ENCODE measurements around the gene H1-8.
"Not testable (repeated sequence)": the region's sequence is repeated elsewhere in the genome, so short reads cannot be mapped to it uniquely, and the experiment has no call there.

H1-8 gene

DNA sequence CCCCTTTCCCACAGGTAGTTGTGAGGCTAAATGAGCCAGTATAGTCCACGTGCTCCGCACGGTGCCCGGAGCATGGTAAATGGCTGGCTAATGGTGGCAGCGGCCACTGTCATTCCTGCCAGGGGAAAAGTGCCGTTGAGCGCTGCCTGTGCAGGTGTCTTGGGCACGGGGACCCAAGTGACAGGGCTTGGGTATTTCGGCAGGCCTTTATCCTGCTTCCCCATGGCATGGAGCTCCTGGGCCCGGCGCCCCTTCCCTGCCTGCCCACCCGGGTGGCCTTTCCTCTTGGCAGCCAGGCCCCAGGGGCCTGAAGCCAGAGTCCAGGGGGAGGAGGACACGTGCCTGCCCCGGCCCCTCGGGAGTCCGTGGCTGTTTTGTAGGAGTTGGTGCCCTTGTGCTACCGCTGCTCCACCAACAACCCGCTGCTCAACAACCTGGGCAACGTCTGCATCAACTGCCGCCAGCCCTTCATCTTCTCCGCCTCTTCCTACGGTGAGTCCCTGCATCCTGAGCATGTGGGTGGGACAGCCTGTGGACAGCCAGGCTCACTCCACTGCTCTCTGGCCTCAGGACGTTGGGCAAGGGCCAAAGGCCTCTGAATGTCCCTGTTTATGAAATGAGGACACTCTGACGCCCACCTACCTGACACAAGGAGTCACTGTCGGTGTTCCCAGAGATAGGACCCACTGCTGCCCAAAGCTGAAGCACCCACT lies 27.7 kb upstream of the H1-8 start:
- not testable (repeated sequence) for DNase-seq (ENCODE audit: low spot score)

- DNase-seq (ENCODE audit: low spot score): not testable (repeated sequence)
Measured at GRCh38 chr3:129515821-129516432, 27.0 kb upstream of the H1-8 start.

DNA sequence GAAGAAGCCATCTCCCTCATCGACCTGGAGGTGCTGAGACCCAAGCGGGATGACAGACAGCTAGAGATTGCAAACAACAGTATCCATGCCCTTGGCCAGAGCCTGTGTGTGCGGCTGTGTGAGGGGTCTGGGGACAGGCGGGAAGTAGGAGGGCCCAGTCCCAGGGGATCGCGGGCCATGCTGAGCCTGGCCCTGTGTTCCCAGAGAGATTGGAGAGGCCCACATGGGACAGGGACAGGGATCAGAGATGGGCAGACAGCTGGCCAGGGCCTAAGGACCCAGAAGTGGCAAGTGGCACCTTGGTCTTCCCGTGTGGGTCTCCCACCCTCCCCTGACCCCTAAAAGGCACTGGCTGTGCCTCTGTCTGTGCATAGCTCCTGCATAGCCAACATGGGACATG lies 25.5 kb upstream of the H1-8 start:
- DNase-seq (ENCODE audit: low spot score): no peak

DNA sequence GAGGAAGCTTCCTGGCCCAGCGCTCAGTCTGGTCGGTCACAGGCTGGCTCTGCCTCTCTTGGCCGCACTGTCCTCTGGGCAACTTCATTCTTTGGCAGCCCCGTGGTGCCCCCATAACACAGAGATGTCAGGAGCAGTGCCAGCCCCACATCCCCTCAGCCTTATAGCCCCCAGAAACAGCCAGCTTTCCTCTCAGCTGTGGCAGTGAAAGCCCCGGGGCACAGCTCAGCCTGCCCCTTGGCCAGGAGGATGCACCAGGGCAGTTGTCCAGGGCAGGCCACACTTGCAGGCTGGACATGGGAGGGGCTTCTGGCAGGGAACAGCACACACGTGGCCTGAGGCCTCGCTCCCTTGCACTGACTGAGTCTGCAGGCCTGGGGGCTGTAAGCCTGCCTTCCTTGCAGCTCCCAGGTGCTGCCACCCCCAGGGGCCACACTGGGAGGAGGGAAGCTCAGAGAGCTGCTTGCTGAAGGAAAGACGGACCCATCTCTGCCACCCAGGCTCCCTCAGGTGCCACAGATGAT lies 24.9 kb upstream of the H1-8 start:
- DNase-seq (ENCODE audit: low spot score): no peak

DNA sequence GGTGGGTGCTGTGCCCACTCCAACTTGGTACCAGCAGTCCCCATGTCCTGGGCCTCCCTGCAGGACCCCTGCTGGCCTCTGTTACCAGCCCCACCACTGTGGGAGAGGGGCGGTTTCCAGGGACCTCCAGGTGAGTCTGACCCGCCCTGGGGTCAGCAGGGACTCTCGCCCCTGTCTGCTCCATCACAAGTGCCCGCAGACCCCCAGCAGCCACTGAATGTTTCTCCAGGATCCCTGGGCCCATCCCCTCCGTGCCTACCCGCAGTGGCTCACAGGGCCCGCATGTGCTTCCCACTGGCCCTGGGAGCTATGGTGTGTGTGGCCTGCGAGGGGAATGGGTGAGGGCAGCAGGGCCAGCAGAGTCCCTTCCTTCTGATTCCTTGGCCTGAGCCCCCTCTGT lies 24.4 kb upstream of the H1-8 start:
- no peak for DNase-seq (ENCODE audit: low spot score)

- no peak for DNase-seq (ENCODE audit: low spot score)
Measured at GRCh38 chr3:129519449-129519848, 23.5 kb upstream of the H1-8 start.

DNA sequence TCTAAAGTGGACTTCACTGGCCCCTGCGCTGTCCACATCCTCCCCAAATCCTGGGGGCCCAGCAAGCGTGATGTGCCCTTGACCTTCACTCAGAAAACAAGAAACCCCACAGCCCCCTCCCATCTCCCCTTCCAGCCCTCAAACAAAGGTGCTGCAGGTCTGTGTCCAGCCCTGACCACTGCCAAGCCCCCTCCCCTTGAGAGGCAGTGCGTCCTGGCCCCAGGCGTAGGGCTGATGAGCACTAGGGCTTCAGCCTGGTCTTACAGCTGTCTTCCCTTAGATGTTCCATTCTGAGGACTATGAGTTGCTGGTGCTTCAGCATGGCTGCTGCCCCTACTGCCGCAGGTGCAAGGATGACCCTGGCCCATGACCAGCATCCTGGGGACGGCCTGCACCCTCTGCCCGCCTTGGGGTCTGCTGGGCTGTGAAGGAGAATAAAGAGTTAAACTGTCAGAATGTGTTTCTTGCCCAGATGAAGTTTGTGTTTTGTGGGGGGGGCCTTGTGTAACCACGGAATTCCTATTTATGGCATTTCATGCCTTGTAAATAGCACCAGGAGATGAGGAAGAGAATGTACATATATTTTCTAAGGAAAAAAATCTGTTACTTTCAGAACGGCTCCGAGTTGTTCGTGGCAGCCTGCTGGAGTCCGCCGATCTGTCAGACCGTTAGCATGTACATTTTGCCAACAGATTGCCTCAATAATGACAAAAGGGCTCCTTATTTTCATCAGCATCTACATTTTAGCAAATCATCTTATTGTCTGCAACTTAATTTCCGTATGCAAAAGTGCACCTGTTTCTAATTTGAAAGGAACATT lies 22.9 kb upstream of the H1-8 start:
- DNase-seq (ENCODE audit: low spot score): no peak

GRCh38 chr3:129520960-129521359 lies 22.0 kb upstream of the H1-8 start:
- DNase-seq (ENCODE audit: low spot score): no peak

GRCh38 chr3:129521611-129522010 lies 21.4 kb upstream of the H1-8 start:
- DNase-seq (ENCODE audit: low spot score): no peak

- no peak for DNase-seq (ENCODE audit: low spot score)
Measured at GRCh38 chr3:129522953-129523352, 20.0 kb upstream of the H1-8 start.

DNA sequence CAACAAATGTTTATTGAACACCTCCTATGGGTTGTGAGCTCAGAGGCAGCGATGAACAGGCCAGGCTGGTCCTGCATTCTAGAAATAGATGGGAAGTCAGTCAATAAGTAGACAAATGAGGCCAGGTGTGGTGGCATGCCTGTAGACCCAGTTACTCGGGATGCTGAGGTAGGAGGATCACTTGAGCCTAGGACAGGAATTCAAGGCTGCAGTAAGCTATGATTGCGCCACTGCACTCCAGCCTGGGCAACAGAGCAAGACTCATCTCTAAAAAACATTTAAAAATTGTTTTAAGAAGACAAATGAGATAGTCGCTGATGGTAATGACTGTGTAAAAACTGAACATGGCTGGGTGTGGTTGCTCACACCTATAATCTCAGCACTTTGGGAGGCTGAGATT lies 18.9 kb upstream of the H1-8 start:
- DNase-seq (ENCODE audit: low spot score): no peak

GRCh38 chr3:129525341-129525968 lies 17.5 kb upstream of the H1-8 start:
- DNase-seq (ENCODE audit: low spot score): no peak

DNA sequence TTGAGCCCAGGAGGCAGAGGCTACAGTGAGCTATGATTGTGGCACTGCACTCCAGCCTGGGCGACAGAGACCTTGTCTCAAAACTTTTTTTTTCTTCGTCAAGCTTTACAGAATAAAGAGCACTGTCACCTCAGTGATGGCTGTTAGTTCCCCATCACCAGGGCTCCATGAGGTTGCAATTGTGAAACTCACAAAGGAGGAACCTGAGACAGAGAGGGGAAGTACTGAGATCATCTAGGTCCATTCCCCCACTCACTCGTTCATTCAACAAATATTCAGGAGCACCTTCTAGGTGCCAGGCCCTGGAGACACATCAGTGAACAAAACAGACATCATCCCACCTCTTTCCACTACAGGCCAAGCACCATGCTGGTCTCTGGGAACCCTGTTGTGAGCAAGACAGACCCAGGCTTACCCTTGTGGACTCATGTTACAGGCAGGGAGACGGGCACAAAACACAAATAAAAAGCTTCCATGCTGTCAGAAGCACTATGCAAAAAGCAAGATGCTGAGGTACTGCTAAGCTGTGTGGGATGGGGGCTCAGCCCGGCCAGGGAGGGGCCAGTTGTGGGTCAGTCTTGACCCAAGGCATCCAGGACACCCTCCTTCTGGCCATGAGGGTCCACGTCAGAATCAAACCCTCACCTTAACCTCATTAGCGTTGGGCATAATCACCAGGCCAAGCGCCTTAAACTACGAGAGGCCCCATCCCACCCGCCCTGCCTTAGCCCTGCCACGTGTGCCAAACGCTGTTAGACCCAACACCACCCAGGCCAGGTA lies 16.7 kb upstream of the H1-8 start:
- no peak for DNase-seq (ENCODE audit: low spot score)

DNA sequence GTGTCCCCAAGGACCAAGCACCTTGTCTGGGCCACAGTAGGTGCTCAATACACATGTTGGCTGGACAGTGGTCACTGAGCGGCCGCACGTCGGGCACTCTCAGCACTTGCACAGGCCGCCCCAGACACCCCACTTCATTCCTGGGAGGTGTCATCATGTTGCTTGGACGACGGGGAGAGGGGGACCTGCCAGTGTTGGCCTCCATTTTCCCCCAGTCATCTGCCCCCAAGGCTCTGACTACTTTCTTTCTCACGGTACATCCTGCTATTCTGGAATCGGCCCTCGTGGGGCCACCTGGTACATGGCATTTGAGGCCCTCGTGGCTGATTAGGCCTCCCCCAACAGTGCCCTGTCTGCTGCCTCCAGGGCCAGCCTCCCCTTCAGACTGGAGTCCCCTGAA lies 15.7 kb upstream of the H1-8 start:
- no peak for DNase-seq (ENCODE audit: low spot score)

GRCh38 chr3:129528589-129529100 lies 14.3 kb upstream of the H1-8 start, which contains the start of gene RHO:
Gene RHO (plus strand): TSS chr3:129528639. CDS start chr3:129528734, 95 bp downstream.
- no peak for DNase-seq (ENCODE audit: low spot score)

DNA sequence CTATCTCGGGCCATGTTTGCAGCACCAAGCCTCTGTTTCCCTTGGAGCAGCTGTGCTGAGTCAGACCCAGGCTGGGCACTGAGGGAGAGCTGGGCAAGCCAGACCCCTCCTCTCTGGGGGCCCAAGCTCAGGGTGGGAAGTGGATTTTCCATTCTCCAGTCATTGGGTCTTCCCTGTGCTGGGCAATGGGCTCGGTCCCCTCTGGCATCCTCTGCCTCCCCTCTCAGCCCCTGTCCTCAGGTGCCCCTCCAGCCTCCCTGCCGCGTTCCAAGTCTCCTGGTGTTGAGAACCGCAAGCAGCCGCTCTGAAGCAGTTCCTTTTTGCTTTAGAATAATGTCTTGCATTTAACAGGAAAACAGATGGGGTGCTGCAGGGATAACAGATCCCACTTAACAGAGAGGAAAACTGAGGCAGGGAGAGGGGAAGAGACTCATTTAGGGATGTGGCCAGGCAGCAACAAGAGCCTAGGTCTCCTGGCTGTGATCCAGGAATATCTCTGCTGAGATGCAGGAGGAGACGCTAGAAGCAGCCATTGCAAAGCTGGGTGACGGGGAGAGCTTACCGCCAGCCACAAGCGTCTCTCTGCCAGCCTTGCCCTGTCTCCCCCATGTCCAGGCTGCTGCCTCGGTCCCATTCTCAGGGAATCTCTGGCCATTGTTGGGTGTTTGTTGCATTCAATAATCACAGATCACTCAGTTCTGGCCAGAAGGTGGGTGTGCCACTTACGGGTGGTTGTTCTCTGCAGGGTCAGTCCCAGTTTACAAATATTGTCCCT lies 13.4 kb upstream of the H1-8 start:
- no peak for DNase-seq (ENCODE audit: low spot score)

DNA sequence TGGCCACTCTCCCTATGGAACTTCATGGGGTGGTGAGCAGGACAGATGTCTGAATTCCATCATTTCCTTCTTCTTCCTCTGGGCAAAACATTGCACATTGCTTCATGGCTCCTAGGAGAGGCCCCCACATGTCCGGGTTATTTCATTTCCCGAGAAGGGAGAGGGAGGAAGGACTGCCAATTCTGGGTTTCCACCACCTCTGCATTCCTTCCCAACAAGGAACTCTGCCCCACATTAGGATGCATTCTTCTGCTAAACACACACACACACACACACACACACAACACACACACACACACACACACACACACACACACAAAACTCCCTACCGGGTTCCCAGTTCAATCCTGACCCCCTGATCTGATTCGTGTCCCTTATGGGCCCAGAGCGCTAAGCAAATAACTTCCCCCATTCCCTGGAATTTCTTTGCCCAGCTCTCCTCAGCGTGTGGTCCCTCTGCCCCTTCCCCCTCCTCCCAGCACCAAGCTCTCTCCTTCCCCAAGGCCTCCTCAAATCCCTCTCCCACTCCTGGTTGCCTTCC lies 12.7 kb upstream of the H1-8 start:
- DNase-seq (ENCODE audit: low spot score): no peak

- DNase-seq (ENCODE audit: low spot score): no peak
Measured at GRCh38 chr3:129530821-129531220, 12.2 kb upstream of the H1-8 start.

DNA sequence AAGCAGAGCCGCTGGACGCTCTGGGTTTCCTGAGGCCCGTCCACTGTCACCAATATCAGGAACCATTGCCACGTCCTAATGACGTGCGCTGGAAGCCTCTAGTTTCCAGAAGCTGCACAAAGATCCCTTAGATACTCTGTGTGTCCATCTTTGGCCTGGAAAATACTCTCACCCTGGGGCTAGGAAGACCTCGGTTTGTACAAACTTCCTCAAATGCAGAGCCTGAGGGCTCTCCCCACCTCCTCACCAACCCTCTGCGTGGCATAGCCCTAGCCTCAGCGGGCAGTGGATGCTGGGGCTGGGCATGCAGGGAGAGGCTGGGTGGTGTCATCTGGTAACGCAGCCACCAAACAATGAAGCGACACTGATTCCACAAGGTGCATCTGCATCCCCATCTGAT lies 11.3 kb upstream of the H1-8 start:
- DNase-seq (ENCODE audit: low spot score): no peak

- no peak for DNase-seq (ENCODE audit: low spot score)
Measured at GRCh38 chr3:129532261-129532660, 10.7 kb upstream of the H1-8 start.

All from HuH-7.5 (cell line).